GM12864 (cell line): Measurements from ENCODE around the gene MAGI3.

Experiments
- DNase-seq: peaks from one replicate; pipeline ENCODE4 v3.0.0-alpha.2; 2011; ENCODE audit warnings: low read depth
- H3K4me3 ChIP-seq: 2 replicates; pipeline ENCODE4 v1.5.1; 2011; ENCODE audit warnings: mild to moderate bottlenecking, low read depth, low read length, control low read depth
- TF ChIP-seq, protein P1 (sequence below): IDR thresholded peaks from 2 replicates; pipeline ENCODE4 v1.5.1; 2011; ENCODE audit warnings: low read depth, mild to moderate bottlenecking, moderate library complexity, low read length, control low read depth, inconsistent platforms; ENCODE audit errors: missing control alignments

Gene MAGI3

DNA sequence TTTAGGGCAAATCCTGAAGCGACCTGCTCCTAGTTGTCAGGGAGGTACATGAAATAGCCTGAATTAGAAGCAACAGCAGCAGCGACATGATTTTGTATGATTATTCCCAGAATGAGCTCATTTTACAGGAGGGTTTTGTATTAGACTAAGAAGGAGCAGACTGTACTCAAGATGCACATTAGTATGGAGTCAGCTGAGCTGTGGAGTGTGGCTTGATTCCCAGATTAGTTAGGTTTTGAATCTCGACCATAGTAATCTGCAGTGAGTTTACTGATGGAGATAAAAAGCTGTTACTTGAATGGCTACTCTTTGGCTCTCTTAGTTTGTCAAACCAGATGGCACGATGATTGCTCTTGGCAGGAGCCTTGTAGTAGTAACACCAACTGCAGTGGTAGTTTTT is 225.8 kb downstream of the MAGI3 start:
- TF ChIP-seq, protein P1, sequence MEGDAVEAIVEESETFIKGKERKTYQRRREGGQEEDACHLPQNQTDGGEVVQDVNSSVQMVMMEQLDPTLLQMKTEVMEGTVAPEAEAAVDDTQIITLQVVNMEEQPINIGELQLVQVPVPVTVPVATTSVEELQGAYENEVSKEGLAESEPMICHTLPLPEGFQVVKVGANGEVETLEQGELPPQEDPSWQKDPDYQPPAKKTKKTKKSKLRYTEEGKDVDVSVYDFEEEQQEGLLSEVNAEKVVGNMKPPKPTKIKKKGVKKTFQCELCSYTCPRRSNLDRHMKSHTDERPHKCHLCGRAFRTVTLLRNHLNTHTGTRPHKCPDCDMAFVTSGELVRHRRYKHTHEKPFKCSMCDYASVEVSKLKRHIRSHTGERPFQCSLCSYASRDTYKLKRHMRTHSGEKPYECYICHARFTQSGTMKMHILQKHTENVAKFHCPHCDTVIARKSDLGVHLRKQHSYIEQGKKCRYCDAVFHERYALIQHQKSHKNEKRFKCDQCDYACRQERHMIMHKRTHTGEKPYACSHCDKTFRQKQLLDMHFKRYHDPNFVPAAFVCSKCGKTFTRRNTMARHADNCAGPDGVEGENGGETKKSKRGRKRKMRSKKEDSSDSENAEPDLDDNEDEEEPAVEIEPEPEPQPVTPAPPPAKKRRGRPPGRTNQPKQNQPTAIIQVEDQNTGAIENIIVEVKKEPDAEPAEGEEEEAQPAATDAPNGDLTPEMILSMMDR = no peak
- no peak for DNase-seq
- no peak overlapping the region for H3K4me3 ChIP-seq

DNA sequence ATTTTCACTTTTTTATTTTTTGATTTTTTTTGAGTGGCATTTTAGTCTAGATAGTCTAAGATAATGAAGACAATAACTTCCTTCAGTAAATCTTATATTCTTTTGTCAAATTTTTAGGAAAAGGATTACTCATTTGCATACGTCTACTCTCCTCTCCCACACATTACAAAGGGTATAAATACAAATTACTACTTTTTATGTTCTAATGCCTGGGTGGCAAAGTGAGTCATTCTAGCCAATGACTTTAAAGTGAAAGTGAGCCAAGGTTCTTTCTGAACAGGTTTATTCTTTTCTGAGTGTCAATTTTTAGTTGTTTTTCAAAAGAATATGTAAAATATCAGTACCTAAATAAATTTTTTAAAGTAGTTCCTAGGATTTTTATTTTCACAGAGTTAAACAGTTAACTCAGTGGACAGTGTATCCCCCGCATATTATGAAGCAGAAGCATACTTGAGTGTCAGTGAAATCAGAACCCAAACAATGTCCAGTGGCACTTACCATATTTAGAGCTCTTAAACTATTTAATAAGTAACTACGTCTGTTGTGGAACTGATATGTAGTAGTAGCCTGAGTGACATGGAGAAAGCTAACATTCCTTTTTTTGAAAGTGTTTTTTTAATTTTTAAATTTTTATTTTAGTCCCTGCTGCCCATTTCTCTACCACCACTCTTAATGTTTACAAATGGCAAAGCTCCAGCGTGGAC is 227.3 kb downstream of the MAGI3 start:
- TF ChIP-seq, protein P1 = no peak
- H3K4me3 ChIP-seq = no peak overlapping the region
- no peak for DNase-seq

DNA sequence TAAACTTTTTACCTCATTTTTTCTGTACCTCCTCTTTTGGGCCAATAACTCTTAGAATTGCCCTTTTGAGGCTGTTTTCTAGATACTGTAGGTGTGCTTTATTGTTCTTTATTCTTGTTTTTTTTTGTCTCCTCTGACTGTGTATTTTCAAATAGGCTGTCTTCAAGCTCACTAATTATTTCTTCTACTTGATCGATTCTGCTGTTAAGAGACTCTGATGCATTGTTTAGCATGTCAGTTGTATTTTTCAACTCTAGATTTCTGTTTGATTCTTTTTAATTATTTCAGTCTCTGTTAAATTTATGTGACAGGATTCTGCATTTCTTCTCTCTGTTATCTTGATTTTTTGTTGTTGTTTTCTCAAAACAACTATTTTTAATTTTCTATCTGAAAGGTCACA is 238.7 kb downstream of the MAGI3 start:
- H3K4me3 ChIP-seq = no peak overlapping the region
- TF ChIP-seq, protein P1 = no peak
- DNase-seq = no peak

DNA sequence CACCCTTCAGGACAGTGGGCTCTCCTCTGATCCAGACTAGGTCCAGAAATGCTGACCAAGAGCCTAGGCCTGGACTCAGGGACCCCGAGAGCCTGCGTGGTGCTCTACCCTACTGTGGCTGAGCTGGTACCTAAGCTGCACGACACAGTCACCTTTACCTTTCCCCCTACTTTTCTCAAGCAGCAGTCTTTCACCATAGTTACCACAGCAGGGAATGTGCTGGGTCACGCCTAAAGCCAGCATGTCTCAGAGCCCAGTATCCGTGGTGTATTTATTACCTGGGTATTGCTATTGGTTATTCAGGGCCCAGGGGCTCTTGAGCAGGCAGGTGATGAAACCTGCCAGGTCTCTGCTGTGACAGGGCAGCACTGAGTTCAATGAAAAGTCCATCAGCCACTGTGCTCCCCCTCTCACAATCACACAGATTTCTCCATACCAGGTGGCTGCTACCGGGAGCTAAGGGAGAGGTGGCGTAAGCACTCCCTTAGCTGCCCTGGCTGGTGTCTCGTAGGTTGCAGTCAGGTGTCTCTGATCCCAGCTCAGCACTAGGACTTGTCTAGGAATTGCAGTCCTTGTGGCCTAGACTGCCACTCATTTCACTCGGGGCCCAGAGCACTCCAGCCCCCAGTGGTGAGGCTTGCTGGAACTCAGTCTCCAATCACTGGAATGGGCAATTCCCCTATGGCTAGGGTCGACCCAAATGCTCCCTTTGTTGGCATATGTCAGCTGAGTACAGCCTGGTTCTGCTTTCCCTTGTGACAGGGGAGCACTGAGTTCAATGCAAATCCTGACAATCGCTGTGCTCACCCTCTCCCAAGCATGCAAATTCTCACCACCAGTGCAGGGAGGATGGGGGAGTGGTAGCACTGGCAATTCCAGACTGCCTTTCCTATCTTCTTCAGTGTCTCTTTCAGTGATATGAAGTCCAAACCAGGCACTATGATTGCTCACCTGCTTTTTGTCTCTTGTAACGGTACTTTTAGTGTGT is 240.3 kb downstream of the MAGI3 start:
- TF ChIP-seq, protein P1 = no peak
- no peak for DNase-seq
- H3K4me3 ChIP-seq = no peak overlapping the region

DNA sequence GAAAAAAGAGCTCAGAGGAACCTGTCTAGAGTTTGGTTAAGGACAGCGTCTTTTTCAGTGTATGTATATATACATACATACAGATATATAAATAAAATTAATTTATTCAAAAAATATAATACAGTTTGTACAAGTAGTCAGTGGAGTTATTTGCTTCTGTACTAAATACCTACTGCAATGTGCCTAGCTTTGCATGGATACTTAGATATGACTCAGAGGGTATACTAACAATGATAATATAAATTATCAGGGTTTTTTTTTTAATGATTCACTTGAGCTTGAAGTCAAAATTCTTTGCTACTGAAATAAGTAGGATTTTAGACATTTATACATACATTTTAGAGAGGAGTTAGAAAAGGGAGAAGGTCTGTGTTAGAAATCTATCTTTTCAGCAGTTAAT is 251.1 kb downstream of the MAGI3 start:
- TF ChIP-seq, protein P1 = no peak
- no peak overlapping the region for H3K4me3 ChIP-seq
- no peak for DNase-seq

DNA sequence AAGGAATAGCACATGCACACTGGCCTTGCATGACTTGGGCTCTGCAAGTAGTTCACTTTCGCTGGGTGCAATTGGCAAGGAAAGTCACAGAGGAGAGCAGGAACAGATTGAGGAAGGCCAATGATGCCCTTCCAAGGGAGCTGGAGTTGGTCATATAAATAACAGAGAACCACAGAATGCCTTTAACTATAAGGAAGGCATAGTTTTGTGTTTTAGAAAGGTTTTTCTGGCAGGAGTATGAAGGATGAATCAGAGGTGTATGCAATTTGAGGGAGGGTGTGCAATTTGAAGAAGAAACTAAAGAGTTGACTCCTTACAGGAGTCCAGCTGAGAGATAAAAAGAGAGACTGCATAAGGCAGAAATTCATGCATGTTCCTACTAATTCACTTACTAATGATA is 256.8 kb downstream of the MAGI3 start:
- no peak for DNase-seq
- TF ChIP-seq, protein P1 = no peak
- no peak overlapping the region for H3K4me3 ChIP-seq
